ENCODE results near the gene CHRND. TPM values are rescaled to one million over a fixed set of nuclear protein-coding genes. Genes with fewer than 3 reads are reported as not detected.

Gene CHRND
- total and polyA plus RNA-seq, 2 of the 13 experiments (the other 11 are each of a cell fraction or from before 2014, with no cell fraction given) = 0.18 TPM; not detected in 1

DNA sequence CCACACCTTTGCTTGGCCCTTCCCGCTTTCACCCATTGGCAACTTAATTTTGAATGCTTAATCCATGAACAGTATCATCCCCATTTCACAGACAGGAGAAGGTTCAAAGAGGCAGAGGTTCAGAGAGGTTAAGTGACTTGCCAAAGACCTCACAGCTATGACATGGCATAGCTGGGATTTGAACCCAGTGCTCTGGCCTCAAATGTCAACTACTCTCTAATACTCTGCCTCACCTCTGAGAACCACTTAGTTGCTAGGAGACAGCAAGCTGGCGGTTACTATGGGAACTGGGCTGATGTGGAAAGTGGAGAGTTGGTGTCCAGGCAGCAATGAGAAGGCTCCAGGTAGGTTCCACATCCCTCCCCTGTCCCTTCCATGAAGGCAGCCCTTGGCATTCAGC lies 21.5 kb upstream of the CHRND start:
- Histone ChIP-seq H3K36me3 (replicated peaks in 1 of 2; ENCODE audit: control insufficient read depth in 1 of 2, insufficient read depth in 2 of 2, low read length in 2 of 2) (no peaks in the 10 kb centered on the region), H3K4me3 (replicated peaks in 1 of 3; ENCODE audit: insufficient read depth in 1 of 3, low read depth in 2 of 3, low read length in 3 of 3) (no peak overlapping the region), H3K27ac (ENCODE audit: extremely low read length, insufficient read depth, low read length) (no peak overlapping the region), H3K27me3 (ENCODE audit: control insufficient read depth in 1 of 2, insufficient read depth in 2 of 2, low read length in 2 of 2) (peaks cover 18 to 91% of the 10 kb centered on the region in 2 experiments), H3K79me2 (ENCODE audit: insufficient read depth, low read length) (no peaks in the 10 kb centered on the region), H3K9ac (ENCODE audit: insufficient read depth, low read depth, low read length) (no peak overlapping the region), H3K9me3 (ENCODE audit: low read length) (no peaks in the 10 kb centered on the region), H4K20me1 (ENCODE audit: insufficient read depth, low read length) (no peaks in the 10 kb centered on the region), H3K4me1 (ENCODE audit: insufficient read depth, low read length) (peaks cover 11% of the 10 kb centered on the region), H2AFZ (ENCODE audit: low read length) (no peak overlapping the region), H3K4me2 (ENCODE audit: low read depth, low read length) (no peak overlapping the region)
- FAIRE-seq (no peak), ATAC-seq (no peak), DNase-seq (ENCODE audit: low spot score) (no peak)
- ChIA-PET CTCF (ENCODE audit: low intra/inter-chr PET ratio, low total read pairs) (no interaction called here), POLR2A (no interaction called here)
- in situ Hi-C loops (cut with HindIII; ENCODE audit: extremely low pct_ligation_motif_present, low pct_unique_long_range_greater_than_20kb) (no loop called here), intact Hi-C loops (cut with micrococcal nuclease; ENCODE audit: unreplicated experiment) (no loop called here)
- TF ChIP-seq MATR3 (CRISPR knock-in tag; IDR thresholded peaks at IDR 0.05) (no peak), NRL (CRISPR knock-in tag; IDR thresholded peaks at IDR 0.05; ENCODE audit: borderline replicate concordance) (no peak), RFX1 (IDR thresholded peaks at IDR 0.05) (peak; percentile 62), EZH2 (conservative IDR thresholded peaks at IDR 0.05; ENCODE audit: low read depth, low read length) (no peak), RFX3 (CRISPR knock-in tag; IDR thresholded peaks at IDR 0.05) (peak; percentile 70; the same call in 1 of the 2 replicates), TGIF2 (CRISPR knock-in tag; IDR thresholded peaks at IDR 0.05) (no peak), ZNF768 (CRISPR knock-in tag; IDR thresholded peaks at IDR 0.05) (peak; percentile 67; the same call in 1 of the 2 replicates)
- TF ChIP-seq, protein P1, sequence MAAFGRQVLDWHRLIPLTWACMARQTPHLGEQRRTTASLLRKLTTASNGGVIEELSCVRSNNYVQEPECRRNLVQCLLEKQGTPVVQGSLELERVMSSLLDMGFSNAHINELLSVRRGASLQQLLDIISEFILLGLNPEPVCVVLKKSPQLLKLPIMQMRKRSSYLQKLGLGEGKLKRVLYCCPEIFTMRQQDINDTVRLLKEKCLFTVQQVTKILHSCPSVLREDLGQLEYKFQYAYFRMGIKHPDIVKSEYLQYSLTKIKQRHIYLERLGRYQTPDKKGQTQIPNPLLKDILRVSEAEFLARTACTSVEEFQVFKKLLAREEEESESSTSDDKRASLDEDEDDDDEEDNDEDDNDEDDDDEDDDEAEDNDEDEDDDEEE (CRISPR knock-in tag; IDR thresholded peaks at IDR 0.05) = no peak
- BruUV-seq (replicated peaks) = no TSS peak
- WGBS (ENCODE audit: low lambda C conversion rate) = 69% methylated on average over 2 of the region's 2 CpGs

DNA sequence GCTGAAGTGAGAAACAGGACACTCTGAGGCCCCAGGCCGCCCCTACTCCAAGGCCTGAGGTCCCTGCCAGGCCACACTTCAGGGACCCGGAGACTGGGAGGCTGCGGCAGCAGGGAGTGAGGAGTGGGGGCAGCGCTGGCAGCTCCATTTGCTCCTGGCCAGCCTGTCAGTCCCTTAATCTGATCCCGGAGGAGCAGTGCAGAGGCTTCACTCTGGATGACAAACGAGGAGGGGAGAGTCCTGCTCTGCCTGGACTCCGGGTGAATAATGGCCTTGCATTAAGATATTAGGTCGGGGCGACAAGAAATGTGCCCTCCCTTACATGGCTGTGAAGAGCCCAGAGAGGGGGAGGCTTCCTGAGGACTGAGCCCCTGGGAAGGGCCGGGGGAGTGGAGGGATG lies 20.1 kb upstream of the CHRND start:
- Histone ChIP-seq H3K4me2 (ENCODE audit: low read depth, low read length) (no peak overlapping the region), H4K20me1 (ENCODE audit: insufficient read depth, low read length) (no peaks in the 10 kb centered on the region), H2AFZ (ENCODE audit: low read length) (no peak overlapping the region), H3K79me2 (ENCODE audit: insufficient read depth, low read length) (no peaks in the 10 kb centered on the region), H3K36me3 (replicated peaks in 1 of 2; ENCODE audit: control insufficient read depth in 1 of 2, insufficient read depth in 2 of 2, low read length in 2 of 2) (no peaks in the 10 kb centered on the region), H3K27ac (ENCODE audit: extremely low read length, insufficient read depth, low read length) (no peak overlapping the region), H3K4me3 (replicated peaks in 1 of 3; ENCODE audit: insufficient read depth in 1 of 3, low read depth in 2 of 3, low read length in 3 of 3) (no peak overlapping the region), H3K9me3 (ENCODE audit: low read length) (no peaks in the 10 kb centered on the region), H3K4me1 (ENCODE audit: insufficient read depth, low read length) (peaks cover 11% of the 10 kb centered on the region), H3K27me3 (ENCODE audit: control insufficient read depth in 1 of 2, insufficient read depth in 2 of 2, low read length in 2 of 2) (peaks cover 16 to 82% of the 10 kb centered on the region in 2 experiments), H3K9ac (ENCODE audit: insufficient read depth, low read depth, low read length) (no peak overlapping the region)
- no peak for ATAC-seq
- TF ChIP-seq RXRA (CRISPR knock-in tag; IDR thresholded peaks at IDR 0.05) (no peak), ZNF121 (CRISPR knock-in tag; IDR thresholded peaks at IDR 0.05) (no peak), ZNF430 (CRISPR knock-in tag; IDR thresholded peaks at IDR 0.05) (no peak), HNRNPLL (IDR thresholded peaks at IDR 0.05; ENCODE audit: low read depth, low read length, poor library complexity, severe bottlenecking) (no peak), HMG20B (CRISPR knock-in tag; conservative IDR thresholded peaks at IDR 0.05) (no peak), ZNF761 (CRISPR knock-in tag; conservative IDR thresholded peaks at IDR 0.05) (no peak), CBFB (CRISPR knock-in tag; IDR thresholded peaks at IDR 0.05) (no peak), ZNF616 (CRISPR knock-in tag; IDR thresholded peaks at IDR 0.05; ENCODE audit: low read depth) (no peak), ZNF12 (CRISPR knock-in tag; IDR thresholded peaks at IDR 0.05) (no peak), PLRG1 (conservative IDR thresholded peaks at IDR 0.05) (no peak), AHR (CRISPR knock-in tag; IDR thresholded peaks at IDR 0.05) (no peak)
- TF ChIP-seq, protein P2, sequence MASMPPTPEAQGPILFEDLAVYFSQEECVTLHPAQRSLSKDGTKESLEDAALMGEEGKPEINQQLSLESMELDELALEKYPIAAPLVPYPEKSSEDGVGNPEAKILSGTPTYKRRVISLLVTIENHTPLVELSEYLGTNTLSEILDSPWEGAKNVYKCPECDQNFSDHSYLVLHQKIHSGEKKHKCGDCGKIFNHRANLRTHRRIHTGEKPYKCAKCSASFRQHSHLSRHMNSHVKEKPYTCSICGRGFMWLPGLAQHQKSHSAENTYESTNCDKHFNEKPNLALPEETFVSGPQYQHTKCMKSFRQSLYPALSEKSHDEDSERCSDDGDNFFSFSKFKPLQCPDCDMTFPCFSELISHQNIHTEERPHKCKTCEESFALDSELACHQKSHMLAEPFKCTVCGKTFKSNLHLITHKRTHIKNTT (CRISPR knock-in tag; IDR thresholded peaks at IDR 0.05) = no peak
- TF ChIP-seq, protein P3, sequence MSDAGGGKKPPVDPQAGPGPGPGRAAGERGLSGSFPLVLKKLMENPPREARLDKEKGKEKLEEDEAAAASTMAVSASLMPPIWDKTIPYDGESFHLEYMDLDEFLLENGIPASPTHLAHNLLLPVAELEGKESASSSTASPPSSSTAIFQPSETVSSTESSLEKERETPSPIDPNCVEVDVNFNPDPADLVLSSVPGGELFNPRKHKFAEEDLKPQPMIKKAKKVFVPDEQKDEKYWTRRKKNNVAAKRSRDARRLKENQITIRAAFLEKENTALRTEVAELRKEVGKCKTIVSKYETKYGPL (CRISPR knock-in tag; IDR thresholded peaks at IDR 0.05) = no peak
- DNase-seq (ENCODE audit: low spot score) = no peak
- intact Hi-C loops (cut with micrococcal nuclease; ENCODE audit: unreplicated experiment) = no loop called here
- POLR2A ChIA-PET = no interaction called here
- CTCF ChIA-PET (ENCODE audit: low intra/inter-chr PET ratio, low total read pairs) = no interaction called here
- in situ Hi-C loops (cut with HindIII; ENCODE audit: extremely low pct_ligation_motif_present, low pct_unique_long_range_greater_than_20kb) = no loop called here
- no peak for FAIRE-seq
- no TSS peak for BruUV-seq (replicated peaks)
- WGBS (ENCODE audit: low lambda C conversion rate) = 20% methylated on average over 9 of the region's 10 CpGs
